GM12875 (cell line): ENCODE data around the gene VILL.

ENCODE experiments used
- H3K4me3 ChIP-seq: one replicate; pipeline ENCODE4 v1.5.1; 2011; ENCODE audit warnings: low read depth, low read length, control low read depth
- TF ChIP-seq, protein P1 (sequence below): IDR thresholded peaks from 2 replicates; pipeline ENCODE4 v1.5.1; 2011; ENCODE audit warnings: low read depth, mild to moderate bottlenecking, control low read depth, inconsistent platforms, low read length, moderate library complexity, borderline replicate concordance; ENCODE audit not compliant: insufficient read depth

The VILL gene

DNA sequence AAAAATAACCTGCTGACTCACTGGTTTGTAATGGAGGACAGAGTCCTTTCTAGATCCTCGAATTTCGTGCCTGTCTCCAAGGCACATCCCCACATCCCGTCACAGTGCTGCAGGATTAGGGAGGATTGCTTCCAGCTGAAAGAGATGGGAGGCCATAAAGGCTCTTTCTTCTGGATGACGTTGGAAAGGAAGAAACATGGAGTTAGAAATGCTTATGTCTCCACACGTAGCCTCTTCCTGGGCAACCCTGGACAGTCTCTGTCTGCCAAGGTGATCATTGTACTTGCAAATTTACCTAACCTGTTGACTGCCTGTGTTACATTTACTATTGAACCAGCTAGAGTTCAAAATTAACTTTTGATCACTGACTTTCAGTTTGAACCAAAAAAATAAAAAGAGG is 27.6 kb upstream of the VILL start:
- TF ChIP-seq, protein P1, sequence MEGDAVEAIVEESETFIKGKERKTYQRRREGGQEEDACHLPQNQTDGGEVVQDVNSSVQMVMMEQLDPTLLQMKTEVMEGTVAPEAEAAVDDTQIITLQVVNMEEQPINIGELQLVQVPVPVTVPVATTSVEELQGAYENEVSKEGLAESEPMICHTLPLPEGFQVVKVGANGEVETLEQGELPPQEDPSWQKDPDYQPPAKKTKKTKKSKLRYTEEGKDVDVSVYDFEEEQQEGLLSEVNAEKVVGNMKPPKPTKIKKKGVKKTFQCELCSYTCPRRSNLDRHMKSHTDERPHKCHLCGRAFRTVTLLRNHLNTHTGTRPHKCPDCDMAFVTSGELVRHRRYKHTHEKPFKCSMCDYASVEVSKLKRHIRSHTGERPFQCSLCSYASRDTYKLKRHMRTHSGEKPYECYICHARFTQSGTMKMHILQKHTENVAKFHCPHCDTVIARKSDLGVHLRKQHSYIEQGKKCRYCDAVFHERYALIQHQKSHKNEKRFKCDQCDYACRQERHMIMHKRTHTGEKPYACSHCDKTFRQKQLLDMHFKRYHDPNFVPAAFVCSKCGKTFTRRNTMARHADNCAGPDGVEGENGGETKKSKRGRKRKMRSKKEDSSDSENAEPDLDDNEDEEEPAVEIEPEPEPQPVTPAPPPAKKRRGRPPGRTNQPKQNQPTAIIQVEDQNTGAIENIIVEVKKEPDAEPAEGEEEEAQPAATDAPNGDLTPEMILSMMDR, result no peak
- no peak overlapping the region for H3K4me3 ChIP-seq

DNA sequence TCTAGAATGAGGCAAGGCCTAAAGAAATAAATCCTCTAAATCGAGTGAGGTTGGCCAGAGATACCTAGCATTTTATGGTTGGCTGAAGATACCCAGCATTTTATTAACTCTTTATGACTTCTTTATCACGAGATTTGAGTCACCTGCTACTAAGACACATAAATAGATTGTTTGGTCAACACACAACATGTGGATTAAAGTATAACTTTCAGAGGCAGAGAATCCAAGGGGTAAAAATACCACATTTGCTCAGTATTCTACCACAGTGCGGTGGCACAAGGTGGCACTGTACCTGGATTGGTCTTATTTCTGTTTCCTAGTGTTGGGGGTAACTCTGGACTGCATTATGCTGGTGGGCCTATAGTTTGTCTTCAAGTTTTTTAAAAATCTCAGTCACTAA is 27.0 kb upstream of the VILL start:
- H3K4me3 ChIP-seq, result no peak overlapping the region
- TF ChIP-seq, protein P1, result no peak

DNA sequence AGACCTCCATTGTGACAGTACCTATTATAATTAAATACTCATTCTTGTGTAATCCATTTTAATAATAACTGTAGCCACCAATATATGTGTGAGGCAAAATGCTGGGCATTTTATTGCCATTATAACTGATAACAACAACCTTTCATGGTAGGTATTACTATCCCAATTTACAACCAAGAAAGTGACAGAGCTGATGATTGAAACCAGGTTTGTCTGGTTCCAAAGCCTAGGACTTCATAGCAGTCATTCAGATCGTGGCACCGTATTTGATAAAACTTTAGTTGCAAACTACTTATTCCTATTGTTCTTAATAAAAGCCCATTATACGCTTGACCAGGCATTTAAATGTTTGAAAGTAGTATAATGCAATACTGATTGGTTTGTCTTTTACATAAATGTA is 26.4 kb upstream of the VILL start:
- no peak overlapping the region for H3K4me3 ChIP-seq
- TF ChIP-seq, protein P1, result no peak

DNA sequence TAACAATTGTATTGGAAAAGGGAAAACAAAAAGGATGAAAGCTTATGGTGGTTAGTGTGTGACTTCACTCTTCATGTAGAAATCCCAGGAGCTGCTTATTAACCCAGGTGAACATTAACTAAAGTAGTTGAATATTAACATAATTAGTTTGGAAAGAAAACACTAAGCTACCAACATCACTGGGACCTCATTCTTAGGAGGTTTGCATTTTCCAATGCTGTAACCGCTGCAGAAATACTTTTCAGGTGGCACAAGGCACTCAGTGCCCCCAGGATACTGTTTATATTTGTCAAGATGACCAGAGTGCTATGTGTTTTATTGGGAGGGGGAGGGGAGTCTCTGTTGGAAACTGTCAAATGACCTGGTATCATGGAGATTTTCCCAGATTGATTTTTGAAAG is 25.9 kb upstream of the VILL start:
- no peak overlapping the region for H3K4me3 ChIP-seq
- TF ChIP-seq, protein P1, result no peak

DNA sequence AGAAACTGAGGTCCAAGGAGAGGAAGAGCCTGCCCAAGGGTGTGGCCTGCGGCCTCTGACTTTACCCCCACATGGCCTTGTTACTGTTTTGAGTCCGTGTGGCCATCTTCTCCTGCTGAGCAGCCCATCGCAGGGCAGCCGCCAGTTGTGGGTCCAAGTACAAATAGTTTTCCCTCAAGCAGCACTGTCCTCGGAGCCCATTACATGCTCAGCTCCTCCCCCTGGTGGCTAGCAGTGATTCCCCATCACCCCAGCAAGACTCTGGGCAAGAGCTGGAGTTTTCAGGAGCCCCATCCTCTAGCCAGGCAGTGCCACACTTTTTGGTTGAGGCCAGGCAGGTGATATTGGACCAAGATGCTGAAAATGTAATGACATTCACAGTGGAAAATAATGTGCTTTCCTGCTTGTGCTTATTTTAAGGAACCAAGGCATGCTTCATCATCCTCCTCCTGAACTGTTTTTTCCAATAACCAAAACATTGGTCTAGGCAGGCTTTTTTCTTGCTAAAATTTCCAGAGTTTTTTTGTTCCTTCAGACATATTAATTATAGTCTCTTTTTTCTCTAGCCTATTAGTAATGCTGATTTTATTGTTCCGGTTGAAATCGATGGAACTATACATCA is 23.2 kb upstream of the VILL start:
- H3K4me3 ChIP-seq, result no peak overlapping the region
- TF ChIP-seq, protein P1, result peak; percentile 87

DNA sequence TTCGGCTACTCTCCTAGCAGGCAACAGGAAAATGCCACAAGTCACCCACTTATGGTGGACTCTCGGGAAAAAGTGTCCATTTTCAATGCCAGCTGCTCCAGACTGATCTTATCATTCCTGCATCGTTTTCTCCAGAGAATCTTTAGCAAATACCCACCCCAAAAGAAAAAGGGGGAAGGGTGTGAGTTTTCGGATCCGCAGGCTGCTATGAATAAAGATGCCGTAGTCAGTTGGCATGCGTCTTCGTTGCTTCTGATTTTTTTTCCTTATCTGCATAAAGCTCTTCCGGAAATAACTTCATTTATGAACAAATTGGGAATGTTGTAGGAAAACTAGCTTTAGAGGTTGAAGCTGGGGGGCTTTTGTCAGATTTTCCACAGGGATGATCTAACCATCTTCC is 22.4 kb upstream of the VILL start:
- TF ChIP-seq, protein P1, result no peak
- no peak overlapping the region for H3K4me3 ChIP-seq

DNA sequence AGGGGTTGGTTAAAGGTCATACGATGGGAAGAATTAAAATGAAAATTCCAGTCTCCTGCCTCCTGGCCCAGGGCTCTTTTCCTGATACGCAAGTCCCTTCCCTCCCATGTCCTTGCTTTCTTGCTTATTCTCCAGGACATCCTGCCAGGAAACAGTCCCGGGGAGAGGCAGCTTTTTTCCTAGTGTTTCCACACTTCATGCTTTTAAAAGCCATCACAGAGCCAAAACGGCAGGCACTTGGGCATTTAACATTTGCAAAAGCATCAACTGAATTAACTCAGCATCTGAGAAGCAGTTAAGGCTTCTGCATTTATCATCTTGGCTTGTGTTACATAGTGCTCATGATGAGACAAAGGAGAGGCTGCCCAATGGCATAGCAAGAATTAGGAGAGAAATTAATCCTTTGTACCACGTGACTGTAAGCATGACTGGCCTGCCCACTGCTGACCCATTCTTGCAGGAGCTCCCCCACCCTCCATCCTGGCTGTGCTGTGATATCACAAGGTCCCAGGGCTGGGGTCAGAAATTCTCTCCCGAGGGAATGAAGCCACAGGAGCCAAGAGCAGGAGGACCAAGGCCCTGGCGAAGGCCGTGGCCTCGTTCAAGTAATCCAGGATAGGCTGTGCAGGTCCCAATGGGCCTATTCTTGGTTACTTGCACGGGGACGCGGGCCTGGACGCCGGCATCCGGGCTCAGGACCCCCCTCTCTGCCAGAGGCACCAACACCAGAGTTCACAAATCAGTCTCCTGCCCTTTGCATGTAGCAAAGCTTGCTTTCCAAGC is 21.6 kb upstream of the VILL start:
- TF ChIP-seq, protein P1, result no peak
- no peak overlapping the region for H3K4me3 ChIP-seq
